Esophagus squamous epithelium (tissue), 5 donors: ENCODE data around the gene MICAL3. TPM values are rescaled to one million over a fixed set of nuclear protein-coding genes. Genes with fewer than 3 reads are reported as not detected.

Experiments
- DNase-seq: peaks from one replicate; lab custom pipeline; 2025; lab: John Stamatoyannopoulos, UW
- H3K27ac ChIP-seq, 4 donors: fragments of 200-600 bp; sonication (generic); one replicate each; pipeline ENCODE4 v1.5.1; 2016 to 2019; ENCODE audit warnings: mild to moderate bottlenecking in 1 of 4
- H3K27me3 ChIP-seq, 4 donors: fragments of 200-600 bp; sonication (generic); 1 replicate in 3 of 4; 2 replicates in 1 of 4; pipeline versions ENCODE4 v1.5.1 to v1.6.0; 2017 to 2021; ENCODE audit warnings: antibody characterized with exemption in 1 of 4
- H3K36me3 ChIP-seq, 3 donors: fragments of 200-600 bp; sonication (generic); one replicate each; pipeline ENCODE4 v1.5.1; 2016 to 2019
- H3K4me1 ChIP-seq, 3 donors: fragments of 200-600 bp; sonication (generic); one replicate each; pipeline ENCODE4 v1.5.1; 2017 to 2019
- H3K4me3 ChIP-seq, 4 donors: fragments of 200-600 bp; sonication (generic); 1 replicate in 3 of 4; 2 replicates in 1 of 4; pipeline ENCODE4 v1.5.1; 2016 to 2019; ENCODE audit warnings: mild to moderate bottlenecking in 2 of 4, moderate library complexity in 1 of 4
- H3K9me3 ChIP-seq, 3 donors: fragments of 200-600 bp; sonication (generic); one replicate each; pipeline ENCODE4 v1.5.1; 2016 to 2019
- POLR2A ChIP-seq, 4 donors: fragments of 450-650 bp; IDR thresholded peaks; one replicate each; pipeline ENCODE4 v1.6.1; 2017; ENCODE audit warnings: antibody characterized with exemption in 4 of 4, mild to moderate bottlenecking in 4 of 4, moderate library complexity in 3 of 4
- WGBS, 2 donors: methylation state at CpG; one replicate each; pipeline ENCODE4 v1.1.5; 2018; 5-methylcytosine and 5-hydroxymethylcytosine counted together
- intact Hi-C: fragments of 100-400 bp; cut with DNase I; formaldehyde crosslinking; loops from one replicate; pipeline ENCODE4 v1.15.0; 2022
- total RNA-seq, 4 donors: library from RNA; depleted of rRNA; stranded (reverse); fragments of >200 nt; gene quantifications; one replicate each; pipeline ENCODE4 v1.1.0, GENCODE V29; 2016
- TF ChIP-seq, protein P1 (sequence below), 6 experiments: fragments of 450-650 bp in 4 of 6; fragments of 200-600 bp in 2 of 6; sonication (generic) in 2 of 6; IDR thresholded peaks; one replicate each; pipeline ENCODE4 v1.5.1; 2016 to 2019; ENCODE audit warnings: antibody characterized with exemption in 6 of 6, mild to moderate bottlenecking in 4 of 6, moderate library complexity in 4 of 6
- donor health status: DM: yes; HTN: yes; CAD: no.

The MICAL3 gene
- total RNA-seq, 4 donors from 2014 or later: 11.2 to 30.9 (median 15.9) TPM

DNA sequence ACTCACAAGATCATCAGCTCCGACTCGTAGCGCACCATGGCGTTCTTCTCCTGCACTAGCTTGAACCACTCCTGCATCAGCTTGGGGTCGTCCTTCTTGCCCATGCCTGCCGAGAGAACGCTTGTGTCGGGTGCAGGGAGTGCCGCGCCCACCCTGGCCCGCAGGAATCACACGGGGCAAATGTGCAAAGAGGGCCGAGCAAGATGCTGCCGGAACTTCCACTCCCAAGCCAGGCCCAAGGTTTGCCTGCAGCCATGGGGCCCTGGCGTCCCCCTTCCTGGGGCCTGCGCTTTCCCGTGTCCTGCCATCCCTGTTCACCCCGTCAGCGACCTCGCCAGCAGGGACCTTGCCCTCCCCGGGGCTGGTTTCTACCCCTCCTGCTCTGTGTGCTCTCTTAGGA is 233.2 kb downstream of the MICAL3 start:
- no peak for DNase-seq
- no peak for TF ChIP-seq POLR2A (IDR thresholded peaks at IDR 0.05)
- TF ChIP-seq, protein P1, sequence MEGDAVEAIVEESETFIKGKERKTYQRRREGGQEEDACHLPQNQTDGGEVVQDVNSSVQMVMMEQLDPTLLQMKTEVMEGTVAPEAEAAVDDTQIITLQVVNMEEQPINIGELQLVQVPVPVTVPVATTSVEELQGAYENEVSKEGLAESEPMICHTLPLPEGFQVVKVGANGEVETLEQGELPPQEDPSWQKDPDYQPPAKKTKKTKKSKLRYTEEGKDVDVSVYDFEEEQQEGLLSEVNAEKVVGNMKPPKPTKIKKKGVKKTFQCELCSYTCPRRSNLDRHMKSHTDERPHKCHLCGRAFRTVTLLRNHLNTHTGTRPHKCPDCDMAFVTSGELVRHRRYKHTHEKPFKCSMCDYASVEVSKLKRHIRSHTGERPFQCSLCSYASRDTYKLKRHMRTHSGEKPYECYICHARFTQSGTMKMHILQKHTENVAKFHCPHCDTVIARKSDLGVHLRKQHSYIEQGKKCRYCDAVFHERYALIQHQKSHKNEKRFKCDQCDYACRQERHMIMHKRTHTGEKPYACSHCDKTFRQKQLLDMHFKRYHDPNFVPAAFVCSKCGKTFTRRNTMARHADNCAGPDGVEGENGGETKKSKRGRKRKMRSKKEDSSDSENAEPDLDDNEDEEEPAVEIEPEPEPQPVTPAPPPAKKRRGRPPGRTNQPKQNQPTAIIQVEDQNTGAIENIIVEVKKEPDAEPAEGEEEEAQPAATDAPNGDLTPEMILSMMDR (IDR thresholded peaks at IDR 0.05): no peak
- Histone ChIP-seq H3K4me1 (peaks cover 10 to 18% (median 13%) of the 10 kb centered on the region in 3 donors), H3K27me3 (no peaks in the 10 kb centered on the region), H3K36me3 (peaks cover 0 to 62% (median 15%) of the 10 kb centered on the region in 3 donors), H3K9me3 (no peaks in the 10 kb centered on the region), H3K27ac (no peak overlapping the region), H3K4me3 (no peak overlapping the region)
- intact Hi-C loops: no loop called here
- WGBS, 2 donors: 82 to 87% methylated on average over 8 of the region's 21 CpGs

DNA sequence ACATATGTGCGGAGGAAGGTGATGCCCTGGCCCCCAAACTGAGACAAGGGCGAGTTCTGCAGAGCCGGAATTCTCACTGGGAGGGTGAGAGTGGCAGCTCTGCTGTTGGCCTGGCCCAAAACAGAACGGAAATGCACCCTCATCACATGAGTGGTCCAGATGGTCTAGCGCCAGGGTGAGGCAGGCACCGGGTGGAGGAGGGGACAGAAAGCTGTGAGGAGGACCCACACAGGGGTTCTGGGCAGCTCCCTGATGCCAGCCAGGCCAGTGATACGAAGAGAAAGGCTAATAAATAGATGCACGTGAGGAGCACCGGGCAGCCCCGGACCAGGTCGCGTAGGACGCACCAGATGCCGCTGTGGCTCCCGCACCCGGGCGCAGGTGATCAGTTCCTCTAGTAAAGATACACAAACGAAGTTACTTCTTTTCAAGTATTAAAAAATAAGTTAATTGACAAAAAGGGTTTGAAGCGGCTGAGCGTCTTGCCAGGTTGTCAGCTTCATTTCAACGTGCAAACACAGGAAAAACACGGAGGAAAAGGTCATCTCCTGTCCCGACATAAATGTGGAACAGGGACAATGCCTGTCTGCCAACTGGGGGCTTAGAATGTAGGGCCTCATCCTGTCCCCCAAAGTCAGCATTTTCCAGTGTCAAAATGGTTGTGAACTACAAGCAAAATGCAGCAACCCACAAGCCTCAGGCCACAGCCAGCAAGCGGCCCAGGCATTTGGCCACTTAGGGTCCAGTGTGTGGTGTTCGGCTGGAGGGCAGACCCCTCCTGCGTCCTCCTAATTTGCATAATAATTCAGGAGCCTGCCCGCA is 234.8 kb downstream of the MICAL3 start:
- no peak overlapping the region for H3K4me3 ChIP-seq
- no peaks in the 10 kb centered on the region for H3K27me3 ChIP-seq
- 88 to 91% methylated on average over 18 to 20 of the region's 27 CpGs for WGBS, 2 donors
- peaks cover 0 to 51% (median 15%) of the 10 kb centered on the region in 3 donors for H3K36me3 ChIP-seq
- H3K4me1 ChIP-seq: peaks cover 10 to 29% (median 13%) of the 10 kb centered on the region in 3 donors
- no peaks in the 10 kb centered on the region for H3K9me3 ChIP-seq
- intact Hi-C loops: no loop called here
- TF ChIP-seq, protein P1 (IDR thresholded peaks at IDR 0.05): no peak
- no peak for TF ChIP-seq POLR2A (IDR thresholded peaks at IDR 0.05)
- no peak for DNase-seq
- no peak overlapping the region for H3K27ac ChIP-seq

DNA sequence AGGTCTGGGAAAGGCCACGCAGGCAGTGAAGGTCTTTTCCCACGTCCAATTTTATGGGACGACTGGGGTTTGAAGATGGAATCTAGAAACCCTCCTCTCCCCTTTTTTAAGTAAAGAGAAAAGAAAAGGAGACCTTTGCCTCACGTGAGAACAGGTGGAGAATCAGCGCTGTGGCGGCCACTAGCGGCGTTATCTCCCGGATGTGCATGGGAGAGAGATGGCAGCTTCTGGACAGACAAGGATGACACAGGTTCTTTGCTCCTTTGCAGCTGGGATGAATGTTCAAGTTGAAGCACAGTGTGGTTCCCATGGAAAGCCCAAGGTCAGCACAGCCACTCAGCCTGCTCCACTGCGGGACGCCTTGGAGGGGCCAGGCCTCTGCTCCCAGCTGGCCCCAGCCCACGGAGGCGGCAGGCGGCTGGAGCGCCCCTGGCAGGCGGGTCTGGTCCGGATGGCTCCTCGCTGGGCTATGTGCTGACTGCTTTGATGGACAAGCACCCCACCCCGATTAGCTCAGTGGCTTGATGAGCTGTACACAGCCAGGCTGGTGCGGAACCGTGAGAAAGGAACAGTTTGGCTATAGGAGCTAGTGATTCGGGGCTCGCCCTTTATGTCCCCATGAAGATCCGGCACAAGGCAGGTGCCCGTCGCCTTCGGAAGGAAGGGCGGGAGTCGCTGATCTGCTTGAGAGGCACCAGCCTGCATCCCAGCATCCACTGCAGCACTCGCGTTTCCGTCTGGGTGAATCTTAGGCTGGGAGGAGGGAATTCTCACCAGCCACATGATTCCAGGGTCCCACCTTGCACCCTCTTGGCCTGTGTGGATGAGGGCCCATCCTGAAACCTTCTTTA is 235.6 kb downstream of the MICAL3 start:
- intact Hi-C loops: no loop called here
- DNase-seq: no peak
- WGBS, 2 donors: 85 to 95% methylated on average over 9 to 18 of the region's 32 CpGs
- TF ChIP-seq, protein P1 (IDR thresholded peaks at IDR 0.05): no peak
- no peak for TF ChIP-seq POLR2A (IDR thresholded peaks at IDR 0.05)
- Histone ChIP-seq H3K9me3 (no peaks in the 10 kb centered on the region), H3K27ac (no peak overlapping the region), H3K36me3 (peaks cover 0 to 44% (median 15%) of the 10 kb centered on the region in 3 donors), H3K4me1 (peaks cover 10 to 30% (median 13%) of the 10 kb centered on the region in 3 donors), H3K4me3 (no peak overlapping the region), H3K27me3 (no peaks in the 10 kb centered on the region)

DNA sequence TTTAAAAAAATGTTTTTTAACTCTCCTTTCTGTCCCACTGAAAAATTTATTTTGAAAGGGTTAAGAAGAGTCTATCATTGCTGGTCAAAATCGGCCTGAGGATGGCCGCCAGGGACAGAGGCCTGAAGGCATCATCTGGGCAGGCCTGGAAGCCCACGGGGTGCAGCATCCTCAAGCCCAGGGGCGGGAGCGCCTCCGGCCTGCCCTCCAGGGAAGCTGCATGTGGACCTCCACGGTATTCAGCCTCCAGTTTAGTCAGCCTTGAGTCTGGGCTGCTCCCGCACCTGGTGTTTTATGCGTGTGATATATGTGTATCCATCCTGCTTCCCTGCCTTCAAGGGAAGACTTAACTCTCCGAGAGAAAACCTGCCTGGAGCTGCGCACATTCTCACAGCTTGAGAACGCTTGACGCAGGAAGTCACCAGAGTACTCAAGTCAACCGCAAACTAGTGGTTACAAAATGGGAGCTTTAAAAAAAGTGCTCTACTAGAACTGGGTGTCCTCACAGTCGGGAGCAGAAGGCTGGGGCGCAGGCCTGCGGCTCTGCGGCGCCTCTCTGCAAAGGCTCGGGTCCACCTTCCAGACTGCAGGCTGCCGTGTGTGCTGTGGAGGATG is 236.5 kb downstream of the MICAL3 start:
- H3K36me3 ChIP-seq: peaks cover 0 to 39% (median 15%) of the 10 kb centered on the region in 3 donors
- peak overlapping the region in 1 of 4 donors; percentile 61 for H3K27ac ChIP-seq
- no peaks in the 10 kb centered on the region for H3K27me3 ChIP-seq
- no peak for TF ChIP-seq POLR2A (IDR thresholded peaks at IDR 0.05)
- TF ChIP-seq, protein P1 (IDR thresholded peaks at IDR 0.05): no peak
- WGBS, 2 donors: 77 to 93% methylated on average over 11 to 16 of the region's 21 CpGs
- no peak for DNase-seq
- intact Hi-C loops: no loop called here
- no peak overlapping the region for H3K4me3 ChIP-seq
- H3K4me1 ChIP-seq: peaks cover 10 to 39% (median 13%) of the 10 kb centered on the region in 3 donors
- no peaks in the 10 kb centered on the region for H3K9me3 ChIP-seq
